SK-N-SH (cell line): ENCODE data around the gene TTC32. TPM values are rescaled to one million over a fixed set of nuclear protein-coding genes. Genes with fewer than 3 reads are reported as not detected.

Experiments used
- CTCF ChIA-PET: fragments of 300-600, 350-600 bp; formaldehyde crosslinking; extraction: SDS; loops from one replicate; lab custom pipeline; 2021; lab: Yijun Ruan, JAX
- POLR2A ChIA-PET: fragments of 350-600 bp; sonication (Branson Sonifier 250); formaldehyde crosslinking; extraction: SDS; loops from one replicate; lab custom pipeline; 2020; ENCODE audit warnings: antibody characterized with exemption, inconsistent platforms; lab: Yijun Ruan, JAX
- DNase-seq: peaks from one replicate; pipeline ENCODE4 v3.0.0; 2012
- H2AFZ ChIP-seq: fragments of 200-600 bp; sonication (generic); 2 replicates; pipeline ENCODE4 v1.8.1; 2016; ENCODE audit warnings: antibody characterized with exemption, mild to moderate bottlenecking, low read depth
- H3F3A ChIP-seq: fragments of 200-600 bp; sonication (generic); replicated peaks from 2 replicates; pipeline ENCODE3; 2016; ENCODE audit warnings: antibody characterized with exemption, mild to moderate bottlenecking; ENCODE audit not compliant: insufficient read depth
- H3K27ac ChIP-seq, 2 experiments: fragments of 200-500 bp in 1 of 2; fragments of 200-600 bp in 1 of 2; sonication (Bioruptor generic) in 1 of 2; sonication (generic), shearing (Covaris generic) in 1 of 2; 2 replicates each; pipeline versions ENCODE4 v1.5.1 to v1.6.1; 2014 to 2016; ENCODE audit warnings: low read depth in 2 of 2, inconsistent platforms in 1 of 2, low read length in 1 of 2, mild to moderate bottlenecking in 1 of 2, mixed read lengths in 1 of 2
- H3K27me3 ChIP-seq: fragments of 200-600 bp; sonication (generic), shearing (Covaris generic); 2 replicates; pipeline ENCODE4 v1.6.1; 2016; ENCODE audit warnings: mixed run types; ENCODE audit not compliant: insufficient read depth
- H3K36me3 ChIP-seq, 2 experiments: fragments of 200-500 bp in 1 of 2; fragments of 200-600 bp in 1 of 2; sonication (Bioruptor generic) in 1 of 2; sonication (generic) in 1 of 2; replicated peaks in 1 of 2; 2 replicates each; pipeline versions ENCODE3 to v1.5.1; 2014 to 2016; ENCODE audit warnings: low read length in 1 of 2, mild to moderate bottlenecking in 1 of 2; ENCODE audit not compliant: insufficient read depth in 2 of 2, control insufficient read depth in 1 of 2
- H3K4me1 ChIP-seq, 2 experiments: fragments of 200-500 bp in 1 of 2; fragments of 200-600 bp in 1 of 2; sonication (Bioruptor generic) in 1 of 2; sonication (generic), shearing (Covaris generic) in 1 of 2; 2 replicates each; pipeline versions ENCODE4 v1.5.1 to v1.6.1; 2014 to 2016; ENCODE audit warnings: low read depth in 1 of 2, low read length in 1 of 2, mixed run types in 1 of 2; ENCODE audit not compliant: insufficient read depth in 2 of 2, control insufficient read depth in 1 of 2
- H3K4me2 ChIP-seq: fragments of 200-600 bp; sonication (generic), shearing (Covaris generic); 2 replicates; pipeline ENCODE4 v1.6.1; 2017; ENCODE audit warnings: mixed run types
- H3K4me3 ChIP-seq, 2 experiments: fragments of 200-500 bp in 1 of 2; fragments of 200-600 bp in 1 of 2; sonication (Bioruptor generic) in 1 of 2; sonication (generic), shearing (Covaris generic) in 1 of 2; 2 replicates each; pipeline versions ENCODE4 v1.5.1 to v1.8.1; 2014 to 2016; ENCODE audit warnings: low read depth in 2 of 2, inconsistent platforms in 1 of 2, low read length in 1 of 2, mild to moderate bottlenecking in 1 of 2, mixed read lengths in 1 of 2, moderate library complexity in 1 of 2
- H3K79me2 ChIP-seq: fragments of 200-600 bp; sonication (generic); 2 replicates; pipeline ENCODE4 v1.8.1; 2017; ENCODE audit warnings: mild to moderate bottlenecking; ENCODE audit not compliant: insufficient read depth
- H3K9ac ChIP-seq: fragments of 200-600 bp; sonication (generic); 2 replicates; pipeline ENCODE4 v1.6.1; 2017; ENCODE audit warnings: mixed run types
- H3K9me2 ChIP-seq: fragments of 200-600 bp; sonication (generic); 2 replicates; pipeline ENCODE4 v1.6.1; 2017; ENCODE audit warnings: mixed run types
- H3K9me3 ChIP-seq: fragments of 200-600 bp; sonication (generic); 2 replicates; pipeline ENCODE4 v1.6.1; 2017; ENCODE audit warnings: mixed run types, mild to moderate bottlenecking, moderate library complexity
- H4K20me1 ChIP-seq: fragments of 200-600 bp; sonication (generic); 2 replicates; pipeline ENCODE4 v1.6.1; 2017; ENCODE audit warnings: mild to moderate bottlenecking, mixed run types; ENCODE audit not compliant: insufficient read depth
- CTCF ChIP-seq: fragments of 200-600 bp; sonication (generic); IDR thresholded peaks from 2 replicates; pipeline ENCODE4 v1.6.1; 2017; ENCODE audit warnings: antibody characterized with exemption, mild to moderate bottlenecking, moderate library complexity
- EP300 ChIP-seq, 2 experiments: IDR thresholded peaks; 2 replicates each; pipeline versions ENCODE4 v1.4.0 to v1.6.1; 2012; ENCODE audit warnings: borderline replicate concordance in 1 of 2, low read depth in 1 of 2, low read length in 1 of 2
- FOSL2 ChIP-seq: IDR thresholded peaks from 2 replicates; pipeline ENCODE4 v1.4.0; 2012; ENCODE audit warnings: low read depth, mild to moderate bottlenecking, moderate library complexity, borderline replicate concordance
- GATA2 ChIP-seq: sonication (generic); formaldehyde crosslinking; IDR thresholded peaks from 2 replicates; pipeline ENCODE4 v1.5.0; 2020; ENCODE audit warnings: mild to moderate bottlenecking, missing genetic modification reagents
- MEF2A ChIP-seq: IDR thresholded peaks from 2 replicates; pipeline ENCODE4 v1.4.0; 2012; ENCODE audit warnings: low read depth, borderline replicate concordance
- NFIC ChIP-seq: IDR thresholded peaks from 2 replicates; pipeline ENCODE4 v1.4.0; 2012; ENCODE audit warnings: borderline replicate concordance
- PBX3 ChIP-seq: IDR thresholded peaks from 2 replicates; pipeline ENCODE4; 2012
- POLR2AphosphoS5 ChIP-seq: IDR thresholded peaks from 2 replicates; pipeline ENCODE4 v1.6.1; 2012; ENCODE audit warnings: low read depth, low read length
- RAD21 ChIP-seq: IDR thresholded peaks from 2 replicates; pipeline ENCODE4 v1.6.1; 2012; ENCODE audit warnings: mild to moderate bottlenecking, low read length
- RCOR1 ChIP-seq: fragments of 150-350 bp; IDR thresholded peaks from 2 replicates; pipeline ENCODE4 v1.6.1; 2017; ENCODE audit warnings: antibody characterized with exemption, low read length
- RXRA ChIP-seq: IDR thresholded peaks from 2 replicates; pipeline ENCODE4 v1.4.0; 2012; ENCODE audit warnings: low read depth, mild to moderate bottlenecking, borderline replicate concordance
- TCF12 ChIP-seq: IDR thresholded peaks from 2 replicates; pipeline ENCODE4 v1.4.0; 2012
- WGBS: methylation state at CpG from one replicate; pipeline ENCODE4 v1.1.6; 2017; ENCODE audit warnings: low lambda C conversion rate; 5-methylcytosine and 5-hydroxymethylcytosine counted together
- polyA plus RNA-seq, 3 experiments: library from polyadenylated mRNA; depleted of rRNA; stranded (reverse); fragments of >200 nt; gene quantifications; 2 replicates each; pipeline ENCODE4 v1.2.3, GENCODE V29; 2012
- TF ChIP-seq, protein P1 (sequence below): fragments of 150-350 bp; IDR thresholded peaks from 2 replicates; pipeline ENCODE4 v1.6.1; 2016; ENCODE audit warnings: mild to moderate bottlenecking, low read depth, low read length
- TF ChIP-seq, protein P2 (sequence below): IDR thresholded peaks from 2 replicates; pipeline ENCODE4 v1.4.0; 2012; ENCODE audit warnings: low read depth

TTC32 gene
- polyA plus RNA-seq, 1 of the 3 experiments (the other 2 are of a cell fraction), result 9.1 TPM

GRCh38 chr2:19874726-19875125, 27.1 kb downstream of the TTC32 start:
- Histone ChIP-seq H3K27me3 (no peaks in the 10 kb centered on the region), H3K79me2 (no peaks in the 10 kb centered on the region), H3K27ac (no peak overlapping the region), H3K4me1 (no peaks in the 10 kb centered on the region), H3K36me3 (no peaks in the 10 kb centered on the region), H3K9me3 (no peaks in the 10 kb centered on the region), H3K9me2 (no peaks in the 10 kb centered on the region), H3F3A (no peaks in the 10 kb centered on the region), H2AFZ (no peak overlapping the region), H3K9ac (no peak overlapping the region), H4K20me1 (no peaks in the 10 kb centered on the region), H3K4me2 (no peak overlapping the region), H3K4me3 (no peak overlapping the region)
- no peak for TF ChIP-seq RCOR1
- TF ChIP-seq MEF2A, result no peak
- no peak for TF ChIP-seq EP300 (IDR thresholded peaks at IDR 0.05; ENCODE audit: borderline replicate concordance in 1 of 2, low read depth in 1 of 2, low read length in 1 of 2)
- TF ChIP-seq CTCF, result no peak
- CTCF ChIA-PET, result interaction anchor here (6.0 kb wide), 1 partner anchor 11 kb away, joined by 55 read pairs; no protein-coding TSS in a partner anchor
- DNase-seq, result no peak
- POLR2A ChIA-PET, result no interaction called here
- WGBS, result 48% methylated on average over 3 of the region's 3 CpGs

DNA sequence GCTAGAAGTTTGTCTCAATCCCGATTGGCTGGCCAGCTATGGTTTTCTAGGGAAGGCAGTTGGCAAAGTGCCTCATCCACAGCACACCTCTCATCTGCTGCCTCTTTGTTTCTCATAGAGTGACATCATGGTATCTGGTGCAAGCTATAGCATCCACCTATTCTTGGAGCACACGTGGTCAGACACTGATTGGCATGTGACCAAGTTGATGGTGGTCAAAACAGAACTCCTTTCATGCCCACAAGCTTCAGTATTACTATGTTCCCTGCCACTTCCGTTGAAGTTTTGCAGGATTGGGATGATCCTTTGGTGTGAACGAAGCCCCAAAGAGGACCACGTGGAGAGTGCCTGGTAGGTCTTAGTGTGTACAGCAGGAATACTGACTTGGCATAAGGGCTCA, 28.8 kb downstream of the TTC32 start:
- no peak overlapping the region for H3K9ac ChIP-seq
- no peaks in the 10 kb centered on the region for H3K36me3 ChIP-seq
- H3K27ac ChIP-seq, result no peak overlapping the region
- H3K4me1 ChIP-seq, result no peaks in the 10 kb centered on the region; a peak in 1 of 4 replicates
- H3K27me3 ChIP-seq, result peaks cover 8% of the 10 kb centered on the region; the same call in 1 of the 2 replicates
- H3K4me3 ChIP-seq, result no peak overlapping the region
- H3K9me2 ChIP-seq, result no peaks in the 10 kb centered on the region
- H3F3A ChIP-seq, result no peaks in the 10 kb centered on the region
- no peak for DNase-seq
- H4K20me1 ChIP-seq, result no peaks in the 10 kb centered on the region
- no peak overlapping the region for H3K4me2 ChIP-seq
- no peaks in the 10 kb centered on the region for H3K79me2 ChIP-seq
- no peak overlapping the region for H2AFZ ChIP-seq
- H3K9me3 ChIP-seq, result no peaks in the 10 kb centered on the region
- WGBS, result 51% methylated on average over 5 of the region's 5 CpGs
- ChIA-PET POLR2A (no interaction called here), CTCF (interaction anchor here (0.9 to 6.0 kb wide), 6 partner anchors 9 to 1486 kb away, joined by 3 to 55 read pairs (median 4); no protein-coding TSS in a partner anchor)
- TF ChIP-seq RXRA, result no peak
- TF ChIP-seq, protein P1, sequence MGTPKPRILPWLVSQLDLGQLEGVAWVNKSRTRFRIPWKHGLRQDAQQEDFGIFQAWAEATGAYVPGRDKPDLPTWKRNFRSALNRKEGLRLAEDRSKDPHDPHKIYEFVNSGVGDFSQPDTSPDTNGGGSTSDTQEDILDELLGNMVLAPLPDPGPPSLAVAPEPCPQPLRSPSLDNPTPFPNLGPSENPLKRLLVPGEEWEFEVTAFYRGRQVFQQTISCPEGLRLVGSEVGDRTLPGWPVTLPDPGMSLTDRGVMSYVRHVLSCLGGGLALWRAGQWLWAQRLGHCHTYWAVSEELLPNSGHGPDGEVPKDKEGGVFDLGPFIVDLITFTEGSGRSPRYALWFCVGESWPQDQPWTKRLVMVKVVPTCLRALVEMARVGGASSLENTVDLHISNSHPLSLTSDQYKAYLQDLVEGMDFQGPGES, result no peak
- TF ChIP-seq RAD21, result no peak
- TF ChIP-seq, protein P2, sequence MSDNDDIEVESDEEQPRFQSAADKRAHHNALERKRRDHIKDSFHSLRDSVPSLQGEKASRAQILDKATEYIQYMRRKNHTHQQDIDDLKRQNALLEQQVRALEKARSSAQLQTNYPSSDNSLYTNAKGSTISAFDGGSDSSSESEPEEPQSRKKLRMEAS, result no peak
- no peak for TF ChIP-seq NFIC
- no peak for TF ChIP-seq PBX3
- TF ChIP-seq GATA2 (CRISPR knock-in tag), result no peak
- no peak for TF ChIP-seq POLR2AphosphoS5
- TF ChIP-seq FOSL2, result no peak
- no peak for TF ChIP-seq TCF12
